Trophoblast cell (in vitro differentiated cells and primary cell): Measurements from ENCODE around the gene ADH1C.
A peak's percentile ranks its signal among the peaks of the same experiment; 100 is the strongest.
"Not testable (repeated sequence)": the region's sequence is repeated elsewhere in the genome, so short reads cannot be mapped to it uniquely, and the experiment has no call there.

ENCODE experiments used
- DNase-seq, 2 donors: peaks; one replicate each; pipeline ENCODE4 v3.0.0-alpha.2; 2016
- H2AFZ ChIP-seq: 2 replicates; pipeline ENCODE4 v1.6.1; 2013; ENCODE audit warnings: low read length, moderate library complexity, mild to moderate bottlenecking; ENCODE audit not compliant: insufficient read depth, poor library complexity
- H2AK5ac ChIP-seq: 2 replicates; pipeline ENCODE4 v1.6.1; 2013; ENCODE audit warnings: mild to moderate bottlenecking, low read length
- H2BK120ac ChIP-seq: 2 replicates; pipeline ENCODE4 v1.6.1; 2013; ENCODE audit warnings: low read length, mild to moderate bottlenecking, moderate library complexity; ENCODE audit not compliant: insufficient read depth, poor library complexity
- H2BK12ac ChIP-seq: 2 replicates; pipeline ENCODE4 v1.6.1; 2013; ENCODE audit warnings: mild to moderate bottlenecking, low read length, moderate library complexity
- H2BK5ac ChIP-seq: 2 replicates; pipeline ENCODE4 v1.6.1; 2013; ENCODE audit warnings: low read length, low read depth, moderate library complexity, mild to moderate bottlenecking; ENCODE audit not compliant: poor library complexity
- H3K14ac ChIP-seq: 2 replicates; pipeline ENCODE4 v1.6.1; 2013; ENCODE audit warnings: mild to moderate bottlenecking, low read length
- H3K18ac ChIP-seq: 2 replicates; pipeline ENCODE4 v1.6.1; 2013; ENCODE audit warnings: mild to moderate bottlenecking, low read length
- H3K23ac ChIP-seq: 2 replicates; pipeline ENCODE4 v1.6.1; 2013; ENCODE audit warnings: low read length
- H3K27ac ChIP-seq: 2 replicates; pipeline ENCODE4 v1.5.1; 2013; ENCODE audit warnings: low read depth, mild to moderate bottlenecking, inconsistent platforms, low read length, moderate library complexity
- H3K27me3 ChIP-seq: 2 replicates; pipeline ENCODE4 v1.6.1; 2013; ENCODE audit warnings: inconsistent platforms, mild to moderate bottlenecking, low read length, moderate library complexity; ENCODE audit not compliant: insufficient read depth
- H3K36me3 ChIP-seq, 2 experiments: 1 replicate in 1 of 2; 2 replicates in 1 of 2; pipeline ENCODE4 v1.6.1; 2013; ENCODE audit warnings: low read length in 2 of 2, mild to moderate bottlenecking in 2 of 2, moderate library complexity in 1 of 2; ENCODE audit not compliant: insufficient read depth in 2 of 2, control insufficient read depth in 1 of 2
- H3K4ac ChIP-seq: 2 replicates; pipeline ENCODE4 v1.6.1; 2013; ENCODE audit warnings: low read depth, mild to moderate bottlenecking, low read length, moderate library complexity
- H3K4me1 ChIP-seq, 2 experiments: 1 replicate in 1 of 2; 2 replicates in 1 of 2; pipeline ENCODE4 v1.6.1; 2013; ENCODE audit warnings: low read length in 2 of 2, mild to moderate bottlenecking in 2 of 2, moderate library complexity in 1 of 2; ENCODE audit not compliant: insufficient read depth in 2 of 2, control insufficient read depth in 1 of 2
- H3K4me2 ChIP-seq: 2 replicates; pipeline ENCODE4 v1.6.1; 2013; ENCODE audit warnings: inconsistent platforms, mild to moderate bottlenecking, low read length, moderate library complexity
- H3K4me3 ChIP-seq: 2 replicates; pipeline ENCODE4 v1.5.1; 2013; ENCODE audit warnings: mild to moderate bottlenecking, low read depth, low read length, inconsistent platforms
- H3K79me1 ChIP-seq: one replicate; pipeline ENCODE4 v1.6.1; 2013; ENCODE audit warnings: low read length
- H3K79me2 ChIP-seq: 2 replicates; pipeline ENCODE4 v1.6.1; 2013; ENCODE audit warnings: low read length, mild to moderate bottlenecking; ENCODE audit not compliant: control insufficient read depth, insufficient read depth, poor library complexity
- H3K9ac ChIP-seq: 2 replicates; pipeline ENCODE4 v1.6.1; 2013; ENCODE audit warnings: mild to moderate bottlenecking, low read length
- H3K9me3 ChIP-seq: 2 replicates; pipeline ENCODE4 v1.6.1; 2013; ENCODE audit warnings: low read depth, mild to moderate bottlenecking, control low read depth, inconsistent platforms, low read length; ENCODE audit not compliant: insufficient read depth
- H4K12ac ChIP-seq: 2 replicates; pipeline ENCODE4 v1.6.1; 2013; ENCODE audit warnings: low read depth, mild to moderate bottlenecking, low read length, moderate library complexity
- H4K8ac ChIP-seq: 2 replicates; pipeline ENCODE4 v1.6.1; 2013; ENCODE audit warnings: low read depth, mild to moderate bottlenecking, low read length, moderate library complexity
- H4K91ac ChIP-seq: one replicate; pipeline ENCODE4 v1.6.1; 2013; ENCODE audit warnings: low read depth, mild to moderate bottlenecking, low read length, moderate library complexity
- WGBS: extraction: QIAGEN DNeasy Blood & Tissue Kit; methylation state at CpG from one replicate; pipeline ENCODE4 v1.1.7; 2013; ENCODE audit warnings: missing lambda C conversion rate; ENCODE audit not compliant: insufficient read length, insufficient coverage; ENCODE audit errors: extremely low coverage; 5-methylcytosine and 5-hydroxymethylcytosine counted together

ADH1C gene

DNA sequence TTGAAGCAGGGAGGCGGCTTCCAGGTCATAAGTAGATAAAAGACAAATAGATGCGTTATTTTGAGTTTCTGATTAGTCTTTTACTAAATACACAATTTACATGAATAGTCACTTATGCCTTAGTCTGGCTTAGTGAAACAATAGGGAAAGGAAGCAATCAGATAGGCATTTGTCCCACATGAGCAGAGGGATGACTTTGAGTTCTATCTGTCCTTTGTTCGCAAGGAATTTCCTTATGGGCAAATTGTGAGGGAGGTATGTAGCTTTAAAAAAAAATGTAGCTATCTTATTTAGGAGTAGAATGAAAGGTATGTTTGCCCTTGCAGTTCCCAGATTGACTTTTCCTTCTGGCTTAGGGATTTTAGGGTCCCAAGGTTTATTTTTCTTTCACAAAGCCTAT lies 26.3 kb upstream of the ADH1C start:
- no peak overlapping the region for H3K4me2 ChIP-seq
- H2AK5ac ChIP-seq: no peak overlapping the region
- H4K12ac ChIP-seq: no peak overlapping the region
- peak in 1 of 2 donors; percentile 68 for DNase-seq
- H3K18ac ChIP-seq: no peak overlapping the region
- H3K14ac ChIP-seq: no peak overlapping the region
- no peak overlapping the region for H3K23ac ChIP-seq
- no peak overlapping the region for H3K4me3 ChIP-seq
- no CpG with 5 or more reads among the region's 3 CpGs for WGBS
- H3K79me1 ChIP-seq: no peaks in the 10 kb centered on the region
- no peak overlapping the region for H4K91ac ChIP-seq
- no peaks in the 10 kb centered on the region for H3K9me3 ChIP-seq
- no peak overlapping the region for H4K8ac ChIP-seq
- H3K9ac ChIP-seq: no peak overlapping the region
- H2BK120ac ChIP-seq: peak overlapping the region; percentile 11
- H3K4me1 ChIP-seq: no peaks in the 10 kb centered on the region
- H3K27me3 ChIP-seq: no peaks in the 10 kb centered on the region
- H3K36me3 ChIP-seq: peaks cover 0 to 1% of the 10 kb centered on the region in 2 experiments
- H2BK12ac ChIP-seq: no peak overlapping the region
- H3K27ac ChIP-seq: no peak overlapping the region
- no peak overlapping the region for H2AFZ ChIP-seq
- H3K79me2 ChIP-seq: no peaks in the 10 kb centered on the region
- no peak overlapping the region for H3K4ac ChIP-seq
- no peak overlapping the region for H2BK5ac ChIP-seq

DNA sequence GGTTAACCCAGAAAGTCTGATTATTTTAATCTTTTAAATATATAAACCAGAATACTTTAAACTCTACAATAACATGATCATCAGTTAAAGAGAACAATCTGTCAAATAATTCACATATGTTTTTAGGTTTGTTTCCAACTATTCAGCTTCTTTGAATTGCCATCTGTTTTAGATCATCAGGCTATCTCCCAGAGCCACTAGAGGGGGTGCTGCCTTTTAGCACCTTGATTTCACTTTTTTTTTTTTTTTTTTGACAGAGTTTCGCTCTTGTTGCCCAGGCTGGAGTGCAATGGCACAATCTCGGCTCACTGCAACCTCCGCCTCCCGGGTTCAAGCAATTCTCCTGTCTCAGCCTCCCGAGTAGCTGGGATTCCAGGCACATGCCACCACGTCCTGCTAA lies 24.8 kb upstream of the ADH1C start:
- not testable (repeated sequence) for H3K27me3 ChIP-seq, H3K14ac ChIP-seq, H4K12ac ChIP-seq, H4K91ac ChIP-seq, H2BK12ac ChIP-seq, H3K4me3 ChIP-seq, H3K4me2 ChIP-seq, H3K9me3 ChIP-seq, H3K27ac ChIP-seq, H3K79me2 ChIP-seq, H3K9ac ChIP-seq, H3K79me1 ChIP-seq, H2AFZ ChIP-seq, H3K23ac ChIP-seq, H3K36me3 ChIP-seq, H2BK120ac ChIP-seq, H3K4me1 ChIP-seq, DNase-seq, H3K4ac ChIP-seq, H4K8ac ChIP-seq, H2AK5ac ChIP-seq, H3K18ac ChIP-seq, H2BK5ac ChIP-seq
- no CpG with 5 or more reads among the region's 6 CpGs for WGBS

DNA sequence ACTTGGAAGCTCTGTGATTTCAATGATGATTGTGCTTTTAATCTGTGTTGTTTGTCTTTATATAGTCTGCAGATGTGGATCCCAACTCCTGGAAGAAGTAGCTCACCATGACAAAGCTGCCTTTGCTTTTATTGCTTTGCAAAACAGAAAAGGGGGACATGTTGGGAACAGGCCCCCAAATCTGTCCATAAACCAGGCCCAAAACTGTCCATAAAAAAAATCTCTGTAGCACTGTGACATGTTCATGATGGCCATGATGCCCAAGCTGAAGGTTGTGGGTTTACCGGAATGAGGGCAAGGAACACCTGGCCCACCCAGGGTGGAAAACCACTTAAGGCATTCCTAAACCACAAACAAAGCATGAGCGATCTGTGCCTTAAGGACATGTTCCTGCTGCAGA lies 19.9 kb upstream of the ADH1C start:
- H3K9me3 ChIP-seq, H3K79me2 ChIP-seq, DNase-seq, H3K4me2 ChIP-seq, H3K23ac ChIP-seq, H3K79me1 ChIP-seq, H3K27me3 ChIP-seq, H3K9ac ChIP-seq, H2BK5ac ChIP-seq, H3K14ac ChIP-seq, H4K8ac ChIP-seq, H3K27ac ChIP-seq, H3K4me3 ChIP-seq, H2AFZ ChIP-seq, H2BK12ac ChIP-seq, H3K4me1 ChIP-seq, H4K91ac ChIP-seq, H4K12ac ChIP-seq, H3K4ac ChIP-seq, H2BK120ac ChIP-seq, H3K18ac ChIP-seq, H2AK5ac ChIP-seq, H3K36me3 ChIP-seq: not testable (repeated sequence)
- no CpG with 5 or more reads among the region's 2 CpGs for WGBS

DNA sequence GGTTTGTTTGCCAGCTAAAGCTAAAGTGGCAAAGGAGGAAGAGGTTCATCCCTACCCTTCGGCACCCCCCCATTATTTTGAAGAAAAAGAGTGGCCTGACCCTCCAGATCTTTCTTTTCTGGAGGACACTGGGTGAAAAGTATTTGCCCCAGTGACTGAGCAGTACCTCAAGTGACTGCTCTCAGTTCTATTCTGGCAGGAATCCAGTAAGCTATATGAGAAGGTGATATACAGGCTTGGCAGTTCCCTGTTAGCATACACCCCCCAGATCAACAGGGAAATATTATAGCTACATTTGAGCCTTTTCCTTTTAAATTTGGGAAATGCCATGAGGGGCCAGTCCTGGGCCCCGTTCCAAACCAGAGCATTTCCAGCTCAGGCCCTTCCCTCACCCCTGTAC lies 15.3 kb upstream of the ADH1C start:
- no CpG with 5 or more reads among the region's 2 CpGs for WGBS
- not testable (repeated sequence) for H3K27me3 ChIP-seq, H4K12ac ChIP-seq

More for the DNA sequence above, 15.3 kb upstream of the ADH1C start:
- not testable (repeated sequence) for H3K4ac ChIP-seq, H3K14ac ChIP-seq, H3K9ac ChIP-seq, H2AFZ ChIP-seq, H2BK120ac ChIP-seq, H3K4me2 ChIP-seq, H4K91ac ChIP-seq, H3K4me3 ChIP-seq, H3K27ac ChIP-seq, H2BK5ac ChIP-seq, H3K23ac ChIP-seq, H3K36me3 ChIP-seq, DNase-seq, H3K18ac ChIP-seq, H4K8ac ChIP-seq, H3K4me1 ChIP-seq, H2AK5ac ChIP-seq, H3K79me1 ChIP-seq, H2BK12ac ChIP-seq, H3K79me2 ChIP-seq, H3K9me3 ChIP-seq
